ENCODE measurements around the gene GAPVD1.
A peak's percentile ranks its signal among the peaks of the same experiment; 100 is the strongest.
"Not testable (repeated sequence)": the region's sequence is repeated elsewhere in the genome, so short reads cannot be mapped to it uniquely, and the experiment has no call there.

Gene GAPVD1

DNA sequence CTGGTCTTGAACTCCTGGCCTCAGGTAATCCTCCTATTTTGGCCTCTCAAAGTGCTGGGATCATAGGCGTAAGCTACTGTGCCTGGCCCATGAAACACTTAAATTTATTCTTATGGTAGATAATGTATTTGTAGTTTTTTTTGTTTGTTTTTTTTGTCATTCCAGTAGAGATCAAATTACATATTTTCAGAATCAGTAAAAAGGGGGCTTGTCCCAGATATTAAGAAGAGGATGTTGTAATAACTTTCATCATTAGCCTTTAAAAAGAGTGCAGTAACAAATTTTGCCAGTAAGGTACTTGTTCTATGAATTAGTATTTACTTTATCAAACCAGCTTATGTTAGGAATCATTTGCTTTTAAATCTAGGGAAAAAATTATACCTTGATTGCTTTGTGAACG, 42.6 kb downstream of the GAPVD1 start:
- DNase-seq (ENCODE audit: low spot score), result no peak

GRCh38 chr9:125312411-125312810, 50.8 kb downstream of the GAPVD1 start:
- no peak for DNase-seq (ENCODE audit: low spot score)

- not testable (repeated sequence) for DNase-seq (ENCODE audit: low spot score)
Measured at GRCh38 chr9:125316359-125316758, 54.7 kb downstream of the GAPVD1 start.

DNA sequence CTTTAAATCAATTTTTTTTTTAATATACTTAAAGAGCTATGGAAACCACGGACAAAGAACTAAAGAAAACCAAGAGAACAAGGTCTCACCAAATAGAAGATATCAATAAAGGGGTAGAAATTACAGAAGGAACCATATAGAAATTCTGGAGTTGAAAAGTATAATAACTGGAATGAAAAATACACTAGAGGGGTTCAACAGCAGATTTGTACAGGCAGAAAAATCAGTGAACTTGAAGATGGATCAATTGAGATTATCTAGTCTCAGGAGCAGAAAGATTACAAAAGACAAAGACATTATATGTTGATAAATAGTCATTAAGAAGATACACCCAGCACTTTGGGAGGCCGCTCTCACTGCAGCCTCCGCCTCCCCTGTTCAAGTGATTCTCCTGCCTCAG, 56.1 kb downstream of the GAPVD1 start:
- no peak for DNase-seq (ENCODE audit: low spot score)

- no peak for DNase-seq (ENCODE audit: low spot score)
Measured at GRCh38 chr9:125321496-125321895, 59.9 kb downstream of the GAPVD1 start.

DNA sequence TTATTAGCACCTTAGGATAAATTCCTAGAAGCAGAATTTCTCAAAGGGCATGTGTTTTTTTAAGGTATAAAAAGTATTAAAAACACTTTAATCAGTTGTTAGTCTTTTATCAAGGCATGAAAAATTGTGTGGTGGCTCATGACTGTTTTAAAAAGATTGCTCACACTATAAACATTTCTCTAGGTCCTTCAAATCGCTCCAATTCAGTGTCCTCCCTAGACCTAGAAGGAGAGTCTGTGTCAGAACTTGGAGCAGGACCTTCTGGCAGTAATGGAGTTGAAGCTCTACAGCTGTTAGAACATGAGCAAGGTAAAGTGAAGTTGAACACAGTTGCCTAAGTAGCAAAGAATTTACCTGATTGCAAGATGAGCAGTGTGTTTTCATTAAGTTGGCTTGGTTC, 62.0 kb downstream of the GAPVD1 start:
- no peak for DNase-seq (ENCODE audit: low spot score)

GRCh38 chr9:125325826-125326225, 64.2 kb downstream of the GAPVD1 start:
- DNase-seq (ENCODE audit: low spot score), result no peak

- no peak for DNase-seq (ENCODE audit: low spot score)
Measured at GRCh38 chr9:125329978-125330377, 68.4 kb downstream of the GAPVD1 start.

DNA sequence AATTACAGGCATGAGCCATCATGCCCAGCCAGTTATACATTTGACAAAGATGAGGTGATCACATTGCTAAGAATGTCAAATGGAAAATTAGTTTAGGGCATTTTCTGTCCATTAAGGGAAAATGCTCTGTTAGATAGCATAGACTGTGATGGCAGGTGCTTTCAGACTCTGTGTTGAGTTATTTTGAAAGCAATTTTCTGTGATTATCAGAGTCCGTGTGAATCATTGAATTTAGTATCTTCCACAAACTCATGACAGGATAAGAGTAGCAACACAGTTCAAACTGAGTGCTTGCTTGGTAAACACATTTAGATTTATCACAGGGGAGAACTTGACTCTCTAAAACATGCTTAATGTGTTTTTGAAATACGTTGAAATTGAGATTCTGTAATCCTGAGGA, 69.0 kb downstream of the GAPVD1 start:
- DNase-seq (ENCODE audit: low spot score), result no peak

GRCh38 chr9:125332527-125332926, 70.9 kb downstream of the GAPVD1 start:
- no peak for DNase-seq (ENCODE audit: low spot score)

DNA sequence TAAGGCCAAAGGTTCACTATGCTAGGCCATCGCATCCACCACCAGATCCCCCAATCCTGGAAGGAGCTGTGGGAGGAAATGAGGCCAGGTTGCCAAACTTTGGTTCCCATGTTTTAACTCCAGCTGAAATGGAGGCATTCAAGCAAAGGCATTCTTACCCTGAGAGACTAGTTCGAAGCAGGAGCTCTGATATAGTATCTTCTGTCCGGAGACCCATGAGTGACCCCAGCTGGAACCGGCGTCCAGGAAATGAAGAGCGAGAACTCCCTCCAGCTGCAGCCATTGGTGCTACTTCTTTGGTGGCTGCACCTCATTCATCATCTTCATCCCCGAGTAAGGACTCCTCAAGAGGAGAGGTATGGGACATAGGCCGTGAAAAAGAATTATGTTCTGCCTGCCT, 75.6 kb downstream of the GAPVD1 start:
- no peak for DNase-seq (ENCODE audit: low spot score)

DNA sequence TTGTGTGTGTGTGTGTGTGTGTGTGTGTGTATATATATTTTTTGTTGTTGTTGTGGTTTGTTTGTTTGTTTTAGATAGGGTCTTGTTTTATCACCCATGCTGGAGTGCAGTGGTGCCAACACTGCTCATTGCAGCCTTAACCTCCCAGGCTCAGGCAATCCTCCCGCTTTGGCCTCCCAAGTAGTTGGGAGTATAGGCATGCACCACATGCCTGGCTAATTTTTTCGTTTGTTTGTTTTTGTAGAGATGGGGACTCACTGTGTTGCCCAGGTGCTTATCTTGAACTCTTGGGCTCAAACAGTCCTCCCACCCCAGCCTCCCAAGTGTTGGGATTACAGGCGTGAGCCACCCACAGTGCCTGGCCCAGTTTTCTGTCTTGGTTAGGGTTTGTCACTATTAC, 77.3 kb downstream of the GAPVD1 start:
- DNase-seq (ENCODE audit: low spot score), result no peak

- no peak for DNase-seq (ENCODE audit: low spot score)
Measured at GRCh38 chr9:125341566-125341965, 79.9 kb downstream of the GAPVD1 start.

GRCh38 chr9:125343518-125344275, 82.1 kb downstream of the GAPVD1 start:
- peak; percentile 43 for DNase-seq (ENCODE audit: low spot score)

- DNase-seq (ENCODE audit: low spot score), result no peak
Measured at GRCh38 chr9:125346080-125346732, 84.6 kb downstream of the GAPVD1 start.

- DNase-seq (ENCODE audit: low spot score), result no peak
Measured at GRCh38 chr9:125355601-125356000, 94.0 kb downstream of the GAPVD1 start.

GRCh38 chr9:125356032-125356431, 94.4 kb downstream of the GAPVD1 start:
- DNase-seq (ENCODE audit: low spot score), result no peak

DNA sequence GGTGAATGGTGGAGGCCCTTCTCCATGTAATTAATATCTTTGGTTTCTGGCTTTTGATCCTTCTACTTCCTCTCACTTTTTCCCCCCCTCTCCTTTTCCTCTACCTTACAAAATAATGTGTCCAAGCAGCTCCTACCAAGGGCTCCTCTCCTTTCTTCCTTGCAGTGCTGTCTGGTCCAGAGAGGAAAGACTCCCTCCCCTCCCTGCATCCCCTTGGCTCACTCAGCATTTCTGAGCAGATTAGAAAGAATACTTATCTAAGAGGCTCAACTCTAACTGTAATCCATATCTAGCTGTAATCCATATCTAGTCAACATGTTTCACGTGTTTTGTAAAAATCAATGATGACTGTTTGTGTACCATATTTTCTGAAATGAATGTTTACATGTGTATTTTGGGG, 97.4 kb downstream of the GAPVD1 start:
- peak; percentile 72 for DNase-seq (ENCODE audit: low spot score)

- DNase-seq (ENCODE audit: low spot score), result no peak
Measured at GRCh38 chr9:125360601-125361000, 99.0 kb downstream of the GAPVD1 start.

DNA sequence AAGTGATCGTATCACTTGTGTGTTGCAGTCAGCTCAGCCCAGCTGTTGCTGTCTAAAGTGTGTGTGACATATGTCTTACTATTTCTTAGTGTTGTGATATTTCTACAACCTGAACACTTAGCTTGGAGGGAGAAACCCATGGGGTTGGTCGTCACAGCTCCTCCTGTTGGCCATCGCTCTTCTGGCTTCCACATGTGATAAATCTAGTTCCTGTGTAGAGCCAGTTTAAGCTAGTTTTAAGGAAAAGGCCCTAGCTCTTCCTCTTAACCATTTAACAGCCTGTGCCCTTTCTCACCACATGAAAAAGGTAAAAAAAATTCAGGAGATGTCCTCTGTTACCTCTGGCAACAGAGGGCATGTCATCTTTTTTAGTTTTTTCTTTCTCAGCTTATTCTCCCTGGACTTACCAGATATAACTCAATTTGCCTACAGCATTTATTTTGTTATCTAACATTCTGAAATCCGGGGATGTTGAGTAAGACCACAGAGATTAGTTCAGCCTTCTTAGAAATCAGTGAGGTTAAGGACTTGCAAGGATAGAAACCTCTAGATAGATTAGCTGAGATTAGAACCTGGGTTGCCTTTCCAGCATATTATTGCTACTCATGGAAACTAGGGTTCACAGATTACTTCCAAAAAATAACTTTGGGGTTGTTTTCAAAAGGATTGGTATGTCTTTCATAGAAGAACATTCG, 100.4 kb downstream of the GAPVD1 start:
- no peak for DNase-seq (ENCODE audit: low spot score)

GRCh38 chr9:125366676-125367075, 105.0 kb downstream of the GAPVD1 start:
- no peak for DNase-seq (ENCODE audit: low spot score)

DNA sequence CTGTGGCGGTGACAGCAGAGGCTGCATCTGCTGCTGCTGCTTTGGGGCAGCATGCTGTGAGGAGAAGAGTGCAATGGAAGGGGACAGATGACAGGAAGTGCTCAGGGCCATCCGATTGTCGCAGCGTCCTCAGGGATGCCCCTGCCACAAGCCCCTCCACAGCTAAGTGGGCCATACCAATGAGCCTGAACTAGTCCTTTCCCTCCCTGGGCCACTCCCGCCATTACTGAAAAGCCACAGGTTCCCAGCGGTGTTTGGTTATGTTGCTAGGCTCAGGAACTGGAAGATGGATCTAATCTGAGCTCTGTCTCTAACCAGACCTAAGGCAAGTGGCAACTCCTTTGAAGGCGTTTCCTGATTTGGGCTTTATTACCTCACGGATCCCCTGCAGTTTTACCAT, 109.2 kb downstream of the GAPVD1 start:
- DNase-seq (ENCODE audit: low spot score), result no peak
